ENCODE data around the gene TTC33. TPM values are rescaled to one million over a fixed set of nuclear protein-coding genes. Genes with fewer than 3 reads are reported as not detected.

TTC33 gene
- total RNA-seq, 4 donors from 2014 or later: 6.4 to 67.3 (median 17.4) TPM

- WGBS, 2 donors (ENCODE audit: low coverage in 1 of 2): 83 to 86% methylated on average over 2 of the region's 2 CpGs
- DNase-seq: no peak
- Histone ChIP-seq H3K9me3 (no peaks in the 10 kb centered on the region), H3K4me3 (no peak overlapping the region), H3K4me1 (no peaks in the 10 kb centered on the region), H3K27me3 (no peaks in the 10 kb centered on the region), H3K27ac (no peak overlapping the region), H3K36me3 (peaks cover 0 to 64% (median 18%) of the 10 kb centered on the region in 4 donors)
- in situ Hi-C loops (cut with MboI; ENCODE audit: low pct_ligation_motif_present in 1 of 4, low pct_unique_long_range_greater_than_20kb in 1 of 4, low sequenced_read_pairs in 3 of 4) (no loop called here), intact Hi-C loops (cut with DNase I; ENCODE audit: low total_unique reads) (no loop called here)
- TF ChIP-seq POLR2A (IDR thresholded peaks at IDR 0.05) (no peak), POLR2AphosphoS5 (IDR thresholded peaks at IDR 0.05) (no peak), EP300 (IDR thresholded peaks at IDR 0.05; ENCODE audit: low read depth) (no peak), CTCF (IDR thresholded peaks at IDR 0.05) (no peak)
Measured at GRCh38 chr5:40762705-40763104, 6.9 kb upstream of the TTC33 start.

GRCh38 chr5:40757400-40757799 lies 1.6 kb upstream of the TTC33 start:
- intact Hi-C loops (cut with DNase I; ENCODE audit: low total_unique reads) (no loop called here), in situ Hi-C loops (cut with MboI; ENCODE audit: low pct_ligation_motif_present in 1 of 4, low pct_unique_long_range_greater_than_20kb in 1 of 4, low sequenced_read_pairs in 3 of 4) (loop anchor here in 1 of 4 donors (10.0 kb wide), 1 partner anchor 117 kb away; no protein-coding TSS in a partner anchor)
- 92 to 99% methylated on average over 2 of the region's 2 CpGs for WGBS, 2 donors (ENCODE audit: low coverage in 1 of 2)
- no peak overlapping the region for H3K27ac ChIP-seq
- H3K4me3 ChIP-seq: no peak overlapping the region
- no peaks in the 10 kb centered on the region for H3K9me3 ChIP-seq
- no peaks in the 10 kb centered on the region for H3K27me3 ChIP-seq
- H3K4me1 ChIP-seq: peaks cover 2 to 15% (median 6%) of the 10 kb centered on the region in 4 donors
- peaks cover 0 to 13% (median 0%) of the 10 kb centered on the region in 4 donors for H3K36me3 ChIP-seq
- no peak for TF ChIP-seq POLR2AphosphoS5 (IDR thresholded peaks at IDR 0.05)
- TF ChIP-seq POLR2A (IDR thresholded peaks at IDR 0.05): no peak
- TF ChIP-seq CTCF (IDR thresholded peaks at IDR 0.05): no peak
- no peak for TF ChIP-seq EP300 (IDR thresholded peaks at IDR 0.05; ENCODE audit: low read depth)
- no peak for DNase-seq

GRCh38 chr5:40755093-40755406 lies 711 bp downstream of the TTC33 start:
- WGBS, 2 donors (ENCODE audit: low coverage in 1 of 2): 0 to 1% methylated on average over 10 to 11 of the region's 11 CpGs

More at GRCh38 chr5:40755093-40755406, 711 bp downstream of the TTC33 start:
- Histone ChIP-seq H3K4me1 (peaks cover 2 to 15% (median 6%) of the 10 kb centered on the region in 4 donors), H3K9me3 (no peaks in the 10 kb centered on the region), H3K27ac (peak overlapping the region; percentile 93 to 99 (median 96)), H3K36me3 (no peaks in the 10 kb centered on the region), H3K4me3 (peak overlapping the region; percentile 66 to 97 (median 80)), H3K27me3 (no peaks in the 10 kb centered on the region)
- DNase-seq: peak; percentile 79
- in situ Hi-C loops (cut with MboI; ENCODE audit: low pct_ligation_motif_present in 1 of 4, low pct_unique_long_range_greater_than_20kb in 1 of 4, low sequenced_read_pairs in 3 of 4): loop anchor here in 1 of 4 donors (10.0 kb wide), 1 partner anchor 120 kb away; no protein-coding TSS in a partner anchor
- intact Hi-C loops (cut with DNase I; ENCODE audit: low total_unique reads): no loop called here
- peak; percentile 58 to 67 (median 63) for TF ChIP-seq CTCF (IDR thresholded peaks at IDR 0.05)
- TF ChIP-seq POLR2A (IDR thresholded peaks at IDR 0.05): no peak
- no peak for TF ChIP-seq EP300 (IDR thresholded peaks at IDR 0.05; ENCODE audit: low read depth)
- TF ChIP-seq POLR2AphosphoS5 (IDR thresholded peaks at IDR 0.05): peak; percentile 18 to 69 (median 45)
